Vagina (tissue), 2 donors: ENCODE data around the gene PRLH. TPM values are rescaled to one million over a fixed set of nuclear protein-coding genes. Genes with fewer than 3 reads are reported as not detected.

ENCODE experiments used
- DNase-seq, 2 donors: peaks; one replicate each; pipeline ENCODE4 v3.0.0-alpha.2; 2017; ENCODE audit errors: extremely low spot score in 2 of 2
- H3K27ac ChIP-seq: fragments of 200-600 bp; sonication (generic); one replicate; pipeline ENCODE4 v1.5.1; 2019
- H3K27me3 ChIP-seq: fragments of 200-600 bp; sonication (generic); one replicate; pipeline ENCODE4 v1.5.1; 2019
- H3K36me3 ChIP-seq, 2 donors: fragments of 200-600 bp; sonication (generic); one replicate each; pipeline ENCODE4 v1.5.1; 2017 to 2019
- H3K4me1 ChIP-seq: fragments of 200-600 bp; sonication (generic); one replicate; pipeline ENCODE4 v1.5.1; 2019
- H3K4me3 ChIP-seq, 2 donors: fragments of 200-600 bp; sonication (generic); 1 replicate in 1 of 2; 2 replicates in 1 of 2; pipeline ENCODE4 v1.5.1; 2016 to 2019
- H3K9me3 ChIP-seq: fragments of 200-600 bp; sonication (generic); one replicate; pipeline ENCODE4 v1.5.1; 2019
- POLR2A ChIP-seq, 2 donors: fragments of 450-650 bp; IDR thresholded peaks; one replicate each; pipeline ENCODE4 v1.6.1; 2017; ENCODE audit warnings: antibody characterized with exemption in 2 of 2, mild to moderate bottlenecking in 2 of 2, moderate library complexity in 2 of 2
- POLR2AphosphoS5 ChIP-seq, 2 donors: sonication (generic); formaldehyde crosslinking; IDR thresholded peaks; one replicate each; pipeline ENCODE4 v1.9.0; 2017; ENCODE audit warnings: antibody characterized with exemption in 2 of 2, mild to moderate bottlenecking in 2 of 2, low read depth in 1 of 2; ENCODE audit not compliant: insufficient read depth in 1 of 2
- intact Hi-C: fragments of 100-400 bp; cut with DNase I; formaldehyde crosslinking; loops from one replicate; pipeline ENCODE4 v1.15.1; 2023
- total RNA-seq: library from RNA; depleted of rRNA; stranded (reverse); fragments of >200 nt; gene quantifications from one replicate; pipeline ENCODE4 v1.2.3, GENCODE V29; 2016
- TF ChIP-seq, protein P1 (sequence below), 3 experiments: fragments of 450-650 bp in 2 of 3; fragments of 200-600 bp in 1 of 3; sonication (generic) in 1 of 3; IDR thresholded peaks; one replicate each; pipeline ENCODE4 v1.5.1; 2017 to 2019; ENCODE audit warnings: antibody characterized with exemption in 3 of 3, mild to moderate bottlenecking in 2 of 3, moderate library complexity in 2 of 3

PRLH gene
- total RNA-seq, 1 donor from 2014 or later = not detected

- no peak for DNase-seq
- Histone ChIP-seq H3K27me3 (no peaks in the 10 kb centered on the region), H3K9me3 (no peaks in the 10 kb centered on the region), H3K27ac (no peak overlapping the region), H3K36me3 (no peaks in the 10 kb centered on the region), H3K4me1 (peaks cover 3% of the 10 kb centered on the region), H3K4me3 (no peak overlapping the region)
- no peak for TF ChIP-seq POLR2AphosphoS5 (IDR thresholded peaks at IDR 0.05; ENCODE audit: insufficient read depth in 1 of 2, low read depth in 1 of 2)
- TF ChIP-seq POLR2A (IDR thresholded peaks at IDR 0.05) = no peak
- TF ChIP-seq, protein P1, sequence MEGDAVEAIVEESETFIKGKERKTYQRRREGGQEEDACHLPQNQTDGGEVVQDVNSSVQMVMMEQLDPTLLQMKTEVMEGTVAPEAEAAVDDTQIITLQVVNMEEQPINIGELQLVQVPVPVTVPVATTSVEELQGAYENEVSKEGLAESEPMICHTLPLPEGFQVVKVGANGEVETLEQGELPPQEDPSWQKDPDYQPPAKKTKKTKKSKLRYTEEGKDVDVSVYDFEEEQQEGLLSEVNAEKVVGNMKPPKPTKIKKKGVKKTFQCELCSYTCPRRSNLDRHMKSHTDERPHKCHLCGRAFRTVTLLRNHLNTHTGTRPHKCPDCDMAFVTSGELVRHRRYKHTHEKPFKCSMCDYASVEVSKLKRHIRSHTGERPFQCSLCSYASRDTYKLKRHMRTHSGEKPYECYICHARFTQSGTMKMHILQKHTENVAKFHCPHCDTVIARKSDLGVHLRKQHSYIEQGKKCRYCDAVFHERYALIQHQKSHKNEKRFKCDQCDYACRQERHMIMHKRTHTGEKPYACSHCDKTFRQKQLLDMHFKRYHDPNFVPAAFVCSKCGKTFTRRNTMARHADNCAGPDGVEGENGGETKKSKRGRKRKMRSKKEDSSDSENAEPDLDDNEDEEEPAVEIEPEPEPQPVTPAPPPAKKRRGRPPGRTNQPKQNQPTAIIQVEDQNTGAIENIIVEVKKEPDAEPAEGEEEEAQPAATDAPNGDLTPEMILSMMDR (IDR thresholded peaks at IDR 0.05) = no peak
- intact Hi-C loops = no loop called here
These were observed 46.1 kb upstream of the PRLH start for GRCh38 chr2:237520290-237520689.

- H3K4me3 ChIP-seq = no peak overlapping the region
- no peaks in the 10 kb centered on the region for H3K4me1 ChIP-seq
- H3K27me3 ChIP-seq = no peaks in the 10 kb centered on the region
- no peak for DNase-seq
- H3K9me3 ChIP-seq = no peaks in the 10 kb centered on the region
- H3K27ac ChIP-seq = no peak overlapping the region
- intact Hi-C loops = no loop called here
- TF ChIP-seq, protein P1 (IDR thresholded peaks at IDR 0.05) = no peak
- TF ChIP-seq POLR2A (IDR thresholded peaks at IDR 0.05) (no peak), POLR2AphosphoS5 (IDR thresholded peaks at IDR 0.05; ENCODE audit: insufficient read depth in 1 of 2, low read depth in 1 of 2) (no peak)
- H3K36me3 ChIP-seq = peaks cover 0 to 21% of the 10 kb centered on the region in 2 donors
These were observed 41.7 kb upstream of the PRLH start for GRCh38 chr2:237524631-237525030.

GRCh38 chr2:237525559-237526157 lies 40.7 kb upstream of the PRLH start:
- Histone ChIP-seq H3K9me3 (no peaks in the 10 kb centered on the region), H3K4me1 (no peaks in the 10 kb centered on the region), H3K4me3 (no peak overlapping the region), H3K36me3 (peaks cover 0 to 21% of the 10 kb centered on the region in 2 donors), H3K27ac (no peak overlapping the region), H3K27me3 (no peaks in the 10 kb centered on the region)
- TF ChIP-seq POLR2A (IDR thresholded peaks at IDR 0.05) (no peak), POLR2AphosphoS5 (IDR thresholded peaks at IDR 0.05; ENCODE audit: insufficient read depth in 1 of 2, low read depth in 1 of 2) (no peak)
- TF ChIP-seq, protein P1 (IDR thresholded peaks at IDR 0.05) = no peak
- intact Hi-C loops = no loop called here
- DNase-seq = no peak

DNA sequence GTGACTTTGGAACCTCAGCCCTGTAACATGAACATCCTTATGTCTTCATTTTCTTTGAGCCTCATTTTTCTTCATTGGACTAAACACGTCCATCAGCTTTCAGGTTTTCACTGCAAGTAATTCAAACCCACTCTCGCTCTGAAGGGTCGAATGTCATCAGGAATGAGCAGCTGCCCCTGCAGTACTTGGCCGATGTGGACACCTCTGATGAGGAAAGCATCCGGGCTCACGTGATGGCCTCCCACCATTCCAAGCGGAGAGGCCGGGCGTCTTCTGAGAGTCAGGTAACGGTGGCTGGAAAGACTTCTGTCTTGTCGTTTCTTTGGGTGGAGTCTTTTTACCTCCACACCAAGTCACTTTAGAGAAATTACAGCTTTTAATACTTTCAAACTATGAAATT lies 39.1 kb upstream of the PRLH start:
- DNase-seq = no peak
- H3K27me3 ChIP-seq = no peaks in the 10 kb centered on the region
- H3K27ac ChIP-seq = no peak overlapping the region
- intact Hi-C loops = no loop called here
- H3K4me1 ChIP-seq = no peaks in the 10 kb centered on the region
- TF ChIP-seq, protein P1 (IDR thresholded peaks at IDR 0.05) = no peak
- TF ChIP-seq POLR2AphosphoS5 (IDR thresholded peaks at IDR 0.05; ENCODE audit: insufficient read depth in 1 of 2, low read depth in 1 of 2) (no peak), POLR2A (IDR thresholded peaks at IDR 0.05) (no peak)
- peaks cover 0 to 21% of the 10 kb centered on the region in 2 donors for H3K36me3 ChIP-seq
- H3K4me3 ChIP-seq = no peak overlapping the region
- H3K9me3 ChIP-seq = no peaks in the 10 kb centered on the region

DNA sequence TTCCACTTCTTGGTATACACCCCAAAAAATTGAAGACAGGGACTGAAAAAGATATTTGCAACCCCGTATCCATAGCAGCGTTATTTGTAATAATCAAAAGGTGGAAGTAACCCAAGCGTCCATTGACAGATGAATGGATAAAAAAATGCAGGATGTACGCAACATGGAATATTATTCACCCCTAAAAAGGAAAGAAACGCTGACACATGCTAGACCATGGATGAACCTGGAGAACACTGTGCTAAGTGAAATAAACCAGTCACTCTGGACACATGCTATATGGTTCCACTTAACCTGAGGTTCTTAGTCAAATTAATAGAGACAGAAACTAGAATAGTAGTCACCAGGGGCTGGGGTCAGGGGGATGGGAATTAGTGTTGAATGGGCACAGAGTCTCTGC lies 38.6 kb upstream of the PRLH start:
- H3K27me3 ChIP-seq = no peaks in the 10 kb centered on the region
- peaks cover 0 to 21% of the 10 kb centered on the region in 2 donors for H3K36me3 ChIP-seq
- TF ChIP-seq POLR2AphosphoS5 (IDR thresholded peaks at IDR 0.05; ENCODE audit: insufficient read depth in 1 of 2, low read depth in 1 of 2) (no peak), POLR2A (IDR thresholded peaks at IDR 0.05) (no peak)
- TF ChIP-seq, protein P1 (IDR thresholded peaks at IDR 0.05) = no peak
- H3K4me1 ChIP-seq = no peaks in the 10 kb centered on the region
- DNase-seq = no peak
- H3K9me3 ChIP-seq = no peaks in the 10 kb centered on the region
- H3K27ac ChIP-seq = no peak overlapping the region
- intact Hi-C loops = no loop called here
- no peak overlapping the region for H3K4me3 ChIP-seq
